Measurements from ENCODE around the gene FBXL19.
A peak's percentile ranks its signal among the peaks of the same experiment; 100 is the strongest.

DNA sequence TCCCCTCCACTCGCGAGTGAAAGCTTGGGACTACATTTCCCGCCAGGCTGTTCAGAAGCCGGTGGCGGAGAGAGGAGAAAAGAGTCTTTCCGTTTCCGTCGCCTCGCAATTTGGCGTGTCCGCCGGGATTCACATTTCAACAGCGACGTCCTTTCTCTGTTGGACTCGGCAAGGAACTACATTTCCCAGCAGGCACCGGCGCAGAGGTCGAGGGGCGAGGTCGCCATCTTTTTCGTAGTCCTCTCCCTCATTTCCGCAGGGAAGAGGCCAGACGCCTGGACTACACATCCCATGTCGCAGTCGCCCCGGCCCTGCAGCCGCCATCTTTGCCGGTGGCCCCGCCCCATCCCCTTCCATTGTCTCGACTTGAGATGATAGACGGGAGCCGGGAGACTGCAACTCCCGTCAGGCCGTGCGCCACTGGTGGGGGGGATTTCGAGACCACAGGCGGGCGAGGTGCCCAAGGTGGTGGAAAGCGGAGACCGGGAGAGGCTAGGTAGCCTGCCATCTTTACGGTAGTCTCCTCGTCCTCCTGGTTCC lies 882 bp upstream of the FBXL19 start:
- peak; percentile 98 for TF ChIP-seq CHD2 (IDR thresholded peaks at IDR 0.05; ENCODE audit: low read length, partially characterized antibody)
- TF ChIP-seq, protein P1, sequence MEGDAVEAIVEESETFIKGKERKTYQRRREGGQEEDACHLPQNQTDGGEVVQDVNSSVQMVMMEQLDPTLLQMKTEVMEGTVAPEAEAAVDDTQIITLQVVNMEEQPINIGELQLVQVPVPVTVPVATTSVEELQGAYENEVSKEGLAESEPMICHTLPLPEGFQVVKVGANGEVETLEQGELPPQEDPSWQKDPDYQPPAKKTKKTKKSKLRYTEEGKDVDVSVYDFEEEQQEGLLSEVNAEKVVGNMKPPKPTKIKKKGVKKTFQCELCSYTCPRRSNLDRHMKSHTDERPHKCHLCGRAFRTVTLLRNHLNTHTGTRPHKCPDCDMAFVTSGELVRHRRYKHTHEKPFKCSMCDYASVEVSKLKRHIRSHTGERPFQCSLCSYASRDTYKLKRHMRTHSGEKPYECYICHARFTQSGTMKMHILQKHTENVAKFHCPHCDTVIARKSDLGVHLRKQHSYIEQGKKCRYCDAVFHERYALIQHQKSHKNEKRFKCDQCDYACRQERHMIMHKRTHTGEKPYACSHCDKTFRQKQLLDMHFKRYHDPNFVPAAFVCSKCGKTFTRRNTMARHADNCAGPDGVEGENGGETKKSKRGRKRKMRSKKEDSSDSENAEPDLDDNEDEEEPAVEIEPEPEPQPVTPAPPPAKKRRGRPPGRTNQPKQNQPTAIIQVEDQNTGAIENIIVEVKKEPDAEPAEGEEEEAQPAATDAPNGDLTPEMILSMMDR (IDR thresholded peaks at IDR 0.05) = no peak
- peak; percentile 74; the same call in 1 of the 2 replicates for TF ChIP-seq SIN3A (IDR thresholded peaks at IDR 0.05; ENCODE audit: borderline replicate concordance, low read depth, low read length)
- TF ChIP-seq RCOR1 (IDR thresholded peaks at IDR 0.05; ENCODE audit: low read length) = 0 out of 2 replicates have a peak, but pooled peaks have one; percentile 13
- no peak for TF ChIP-seq FOXJ3 (CRISPR knock-in tag; IDR thresholded peaks at IDR 0.05)
- peak; percentile 42; the same call in 1 of the 2 replicates for TF ChIP-seq TCF12 (IDR thresholded peaks at IDR 0.05)
- TF ChIP-seq MAX (IDR thresholded peaks at IDR 0.05; ENCODE audit: low read depth) = peak; percentile 55; the same call in 1 of the 2 replicates
- TF ChIP-seq, protein P2, sequence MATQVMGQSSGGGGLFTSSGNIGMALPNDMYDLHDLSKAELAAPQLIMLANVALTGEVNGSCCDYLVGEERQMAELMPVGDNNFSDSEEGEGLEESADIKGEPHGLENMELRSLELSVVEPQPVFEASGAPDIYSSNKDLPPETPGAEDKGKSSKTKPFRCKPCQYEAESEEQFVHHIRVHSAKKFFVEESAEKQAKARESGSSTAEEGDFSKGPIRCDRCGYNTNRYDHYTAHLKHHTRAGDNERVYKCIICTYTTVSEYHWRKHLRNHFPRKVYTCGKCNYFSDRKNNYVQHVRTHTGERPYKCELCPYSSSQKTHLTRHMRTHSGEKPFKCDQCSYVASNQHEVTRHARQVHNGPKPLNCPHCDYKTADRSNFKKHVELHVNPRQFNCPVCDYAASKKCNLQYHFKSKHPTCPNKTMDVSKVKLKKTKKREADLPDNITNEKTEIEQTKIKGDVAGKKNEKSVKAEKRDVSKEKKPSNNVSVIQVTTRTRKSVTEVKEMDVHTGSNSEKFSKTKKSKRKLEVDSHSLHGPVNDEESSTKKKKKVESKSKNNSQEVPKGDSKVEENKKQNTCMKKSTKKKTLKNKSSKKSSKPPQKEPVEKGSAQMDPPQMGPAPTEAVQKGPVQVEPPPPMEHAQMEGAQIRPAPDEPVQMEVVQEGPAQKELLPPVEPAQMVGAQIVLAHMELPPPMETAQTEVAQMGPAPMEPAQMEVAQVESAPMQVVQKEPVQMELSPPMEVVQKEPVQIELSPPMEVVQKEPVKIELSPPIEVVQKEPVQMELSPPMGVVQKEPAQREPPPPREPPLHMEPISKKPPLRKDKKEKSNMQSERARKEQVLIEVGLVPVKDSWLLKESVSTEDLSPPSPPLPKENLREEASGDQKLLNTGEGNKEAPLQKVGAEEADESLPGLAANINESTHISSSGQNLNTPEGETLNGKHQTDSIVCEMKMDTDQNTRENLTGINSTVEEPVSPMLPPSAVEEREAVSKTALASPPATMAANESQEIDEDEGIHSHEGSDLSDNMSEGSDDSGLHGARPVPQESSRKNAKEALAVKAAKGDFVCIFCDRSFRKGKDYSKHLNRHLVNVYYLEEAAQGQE (IDR thresholded peaks at IDR 0.05; ENCODE audit: low read depth, low read length) = no peak; the same call in 1 of the 2 replicates
- TF ChIP-seq, protein P3, sequence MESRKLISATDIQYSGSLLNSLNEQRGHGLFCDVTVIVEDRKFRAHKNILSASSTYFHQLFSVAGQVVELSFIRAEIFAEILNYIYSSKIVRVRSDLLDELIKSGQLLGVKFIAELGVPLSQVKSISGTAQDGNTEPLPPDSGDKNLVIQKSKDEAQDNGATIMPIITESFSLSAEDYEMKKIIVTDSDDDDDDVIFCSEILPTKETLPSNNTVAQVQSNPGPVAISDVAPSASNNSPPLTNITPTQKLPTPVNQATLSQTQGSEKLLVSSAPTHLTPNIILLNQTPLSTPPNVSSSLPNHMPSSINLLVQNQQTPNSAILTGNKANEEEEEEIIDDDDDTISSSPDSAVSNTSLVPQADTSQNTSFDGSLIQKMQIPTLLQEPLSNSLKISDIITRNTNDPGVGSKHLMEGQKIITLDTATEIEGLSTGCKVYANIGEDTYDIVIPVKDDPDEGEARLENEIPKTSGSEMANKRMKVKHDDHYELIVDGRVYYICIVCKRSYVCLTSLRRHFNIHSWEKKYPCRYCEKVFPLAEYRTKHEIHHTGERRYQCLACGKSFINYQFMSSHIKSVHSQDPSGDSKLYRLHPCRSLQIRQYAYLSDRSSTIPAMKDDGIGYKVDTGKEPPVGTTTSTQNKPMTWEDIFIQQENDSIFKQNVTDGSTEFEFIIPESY (IDR thresholded peaks at IDR 0.05; ENCODE audit: borderline replicate concordance, low read depth) = peak; percentile 93
- TF ChIP-seq SMC3 (IDR thresholded peaks at IDR 0.05; ENCODE audit: low read depth, low read length) = no peak
- no peak for TF ChIP-seq GATA2 (CRISPR knock-in tag; IDR thresholded peaks at IDR 0.05)
- no peak for TF ChIP-seq MEF2A (IDR thresholded peaks at IDR 0.05; ENCODE audit: borderline replicate concordance, low read depth)
